K562 (cell line): ENCODE results near the gene RINT1. TPM values are rescaled to one million over a fixed set of nuclear protein-coding genes. Genes with fewer than 3 reads are reported as not detected.
"Not testable (repeated sequence)": the region's sequence is repeated elsewhere in the genome, so short reads cannot be mapped to it uniquely, and the experiment has no call there.

ENCODE experiments used
- ATAC-seq: fragments of 200-7000 bp; cut with Tn5 transposase; 3 replicates; pipeline ENCODE4 v1.9.1; 2020; ENCODE audit warnings: moderate library complexity
- BruUV-seq: library from RNA; stranded (reverse); fragments of 400-500 nt; replicated peaks from 2 replicates; lab custom pipeline; 2021; lab: Mats Ljungman, UMichigan
- CTCF ChIA-PET: fragments of 300-600 bp; formaldehyde crosslinking; extraction: SDS; loops from one replicate; lab custom pipeline; 2021; ENCODE audit warnings: low intra/inter-chr PET ratio; lab: Yijun Ruan, JAX
- POLR2A ChIA-PET: fragments of 300-600, 350-650 bp; sonication (Branson Sonifier 250); formaldehyde crosslinking; extraction: SDS; loops from one replicate; lab custom pipeline; 2021; ENCODE audit warnings: antibody characterized with exemption, inconsistent platforms; lab: Yijun Ruan, JAX
- DNase-seq, 4 experiments: peaks; one replicate each; pipeline versions ENCODE4 v3.0.0 to v3.0.0-alpha.2; 2011 to 2018; ENCODE audit warnings: low spot score in 3 of 4, mixed read lengths in 3 of 4; ENCODE audit errors: extremely low read depth in 1 of 4
- FAIRE-seq: peaks from 2 replicates; lab custom pipeline; 2011; peaks lifted over from hg19 to GRCh38; lab: Jason Lieb, UNC
- H2AFZ ChIP-seq: 2 replicates; pipeline ENCODE4 v1.6.0; 2011; ENCODE audit warnings: low read depth, low read length, control low read depth, inconsistent platforms
- H3K27ac ChIP-seq: fragments of 200-600 bp; 3 replicates; pipeline ENCODE4 v1.8.0; 2011; ENCODE audit warnings: low read depth, mild to moderate bottlenecking, control low read depth, inconsistent platforms, low read length, moderate library complexity, mixed read lengths; ENCODE audit errors: extremely low read depth
- H3K27me3 ChIP-seq, 2 experiments: fragments of 300-600 bp in 1 of 2; 2 replicates in 1 of 2; 3 replicates in 1 of 2; pipeline versions ENCODE4 v1.6.0 to v1.8.0; 2011; ENCODE audit warnings: inconsistent platforms in 2 of 2, low read length in 2 of 2, mild to moderate bottlenecking in 1 of 2, mixed read lengths in 1 of 2, moderate library complexity in 1 of 2; ENCODE audit not compliant: control insufficient read depth in 2 of 2, insufficient read depth in 2 of 2
- H3K36me3 ChIP-seq: fragments of 300-600 bp; 3 replicates; pipeline ENCODE4 v1.8.0; 2011; ENCODE audit warnings: mild to moderate bottlenecking, low read length, inconsistent platforms; ENCODE audit not compliant: control insufficient read depth, insufficient read depth
- H3K4me1 ChIP-seq, 2 experiments: fragments of 200-600 bp in 1 of 2; replicated peaks in 1 of 2; 2 replicates in 1 of 2; 3 replicates in 1 of 2; pipeline versions ENCODE4 v1.5.1 to v1.8.0; 2011; ENCODE audit warnings: inconsistent platforms in 2 of 2, low read length in 2 of 2, mild to moderate bottlenecking in 1 of 2, mixed read lengths in 1 of 2, moderate library complexity in 1 of 2; ENCODE audit not compliant: control insufficient read depth in 2 of 2, insufficient read depth in 2 of 2
- H3K4me2 ChIP-seq: 2 replicates; pipeline ENCODE4 v1.6.1; 2011; ENCODE audit warnings: low read length, control low read depth, inconsistent platforms, mixed read lengths; ENCODE audit not compliant: insufficient read depth
- H3K4me3 ChIP-seq: fragments of 200-600 bp; sonication (generic), shearing (Covaris generic); 2 replicates; pipeline ENCODE4 v1.5.1; 2016; ENCODE audit warnings: control low read depth, inconsistent platforms
- H3K79me2 ChIP-seq: fragments of 200-600 bp; 3 replicates; pipeline ENCODE4 v1.8.0; 2011; ENCODE audit warnings: low read length, inconsistent platforms; ENCODE audit not compliant: control insufficient read depth, insufficient read depth
- H3K9ac ChIP-seq, 2 experiments: 2 replicates each; pipeline versions ENCODE4 v1.6.0 to v1.6.1; 2011; ENCODE audit warnings: low read depth in 2 of 2, low read length in 2 of 2, control low read depth in 1 of 2, inconsistent platforms in 1 of 2, mild to moderate bottlenecking in 1 of 2, mixed read lengths in 1 of 2; ENCODE audit not compliant: insufficient read depth in 1 of 2
- H3K9me1 ChIP-seq: one replicate; pipeline ENCODE4 v1.6.0; 2011; ENCODE audit warnings: inconsistent platforms, mild to moderate bottlenecking, low read length, moderate library complexity; ENCODE audit not compliant: control insufficient read depth, insufficient read depth
- H3K9me3 ChIP-seq: replicated peaks from 2 replicates; pipeline ENCODE4 v1.5.1; 2011; ENCODE audit warnings: low read depth, low read length, inconsistent platforms; ENCODE audit not compliant: control insufficient read depth, insufficient read depth
- H4K20me1 ChIP-seq: replicated peaks from 2 replicates; pipeline ENCODE4 v1.6.1; 2011; ENCODE audit warnings: low read length, inconsistent platforms, mixed read lengths; ENCODE audit not compliant: control insufficient read depth, insufficient read depth
- BRD9 ChIP-seq: fragments of 450-650 bp; IDR thresholded peaks from 2 replicates; pipeline ENCODE4 v1.6.1; 2018; ENCODE audit warnings: low read depth; ENCODE audit not compliant: partially characterized antibody
- C11orf30 ChIP-seq: fragments of 450-650 bp; IDR thresholded peaks from 2 replicates; pipeline ENCODE4 v1.6.1; 2016; ENCODE audit warnings: low read depth, mild to moderate bottlenecking
- ELF1 ChIP-seq: fragments of 200-800 bp; sonication (Bioruptor generic); IDR thresholded peaks from 2 replicates; pipeline ENCODE4 v1.6.1; 2016; ENCODE audit warnings: missing genetic modification characterization, missing compliant biosample characterization
- LARP7 ChIP-seq: fragments of 450-650 bp; IDR thresholded peaks from 2 replicates; pipeline ENCODE4 v1.6.1; 2016
- PHF8 ChIP-seq: fragments of 200-600 bp; sonication (generic); IDR thresholded peaks from 2 replicates; pipeline ENCODE4 v1.6.1; 2012; ENCODE audit warnings: mixed run types, mild to moderate bottlenecking, inconsistent platforms, low read length, moderate library complexity, borderline replicate concordance
- PRMT5 ChIP-seq: sonication (generic); formaldehyde crosslinking; IDR thresholded peaks from 2 replicates; pipeline ENCODE4 v1.5.0; 2020; ENCODE audit warnings: missing genetic modification reagents
- WGBS: fragments of 100-300 bp; shearing (Covaris generic); methylation state at CpG from one replicate; pipeline ENCODE4 v1.1.6; 2016; ENCODE audit warnings: low coverage, mixed read lengths; ENCODE audit not compliant: insufficient coverage; ENCODE audit errors: missing lambda C conversion rate; 5-methylcytosine and 5-hydroxymethylcytosine counted together
- in situ Hi-C: fragments of 300-500 bp; cut with MboI; formaldehyde crosslinking; loops from 4 replicates; pipeline ENCODE4 v1.15.0; 2018; ENCODE audit warnings: inconsistent platforms, mixed read lengths
- intact Hi-C: fragments of 100-400 bp; cut with micrococcal nuclease; formaldehyde crosslinking; loops from 2 replicates; pipeline ENCODE4 v1.14.2; 2022
- polyA plus RNA-seq, 8 experiments: library from polyadenylated mRNA; depleted of rRNA in 4 of 8; stranded (reverse) in 5 of 8; unstranded in 3 of 8; fragments of >200 nt; fragmentation: Nextera tagmentation in 2 of 8; fragmentation: Illumina TruSeq in 1 of 8; extraction: Ambion mirVana in 2 of 8; extraction: Trizol in 1 of 8; gene quantifications; 2 replicates each; pipeline versions ENCODE4 v1.2.1 to v1.2.3, GENCODE V29; 2011 to 2014; ENCODE audit warnings: inconsistent platforms in 1 of 8, missing spikeins in 1 of 8
- total RNA-seq, 7 experiments: library from RNA; depleted of rRNA in 6 of 7; stranded (reverse); fragments of >200 nt in 6 of 7; fragmentation: Illumina TruSeq in 2 of 7; extraction: Trizol in 2 of 7; gene quantifications; 2 replicates each; pipeline versions ENCODE4 v1.2.1 to v1.2.3, GENCODE V29; 2011 to 2021; ENCODE audit warnings: low replicate concordance in 1 of 7
- TF ChIP-seq, protein P1 (sequence below): fragments of 250-450 bp; sonication (Bioruptor Pico); IDR thresholded peaks from 2 replicates; pipeline ENCODE4 v1.4.0; 2020
- TF ChIP-seq, protein P2 (sequence below): IDR thresholded peaks from 2 replicates; pipeline ENCODE4 v1.6.1; 2016; ENCODE audit warnings: missing genetic modification characterization, missing compliant biosample characterization
- TF ChIP-seq, protein P3 (sequence below): sonication (generic); IDR thresholded peaks from 2 replicates; pipeline ENCODE4 v1.6.1; 2016
- TF ChIP-seq, protein P4 (sequence below), 2 experiments: fragments of 450-650 bp; IDR thresholded peaks; 2 replicates each; pipeline ENCODE4 v1.6.1; 2016

RINT1 gene
- total and polyA plus RNA-seq, 9 of the 15 experiments (the other 6 are each of a cell fraction or from before 2014, with no cell fraction given): 21.3 to 74.3 (median 27.4) TPM

DNA sequence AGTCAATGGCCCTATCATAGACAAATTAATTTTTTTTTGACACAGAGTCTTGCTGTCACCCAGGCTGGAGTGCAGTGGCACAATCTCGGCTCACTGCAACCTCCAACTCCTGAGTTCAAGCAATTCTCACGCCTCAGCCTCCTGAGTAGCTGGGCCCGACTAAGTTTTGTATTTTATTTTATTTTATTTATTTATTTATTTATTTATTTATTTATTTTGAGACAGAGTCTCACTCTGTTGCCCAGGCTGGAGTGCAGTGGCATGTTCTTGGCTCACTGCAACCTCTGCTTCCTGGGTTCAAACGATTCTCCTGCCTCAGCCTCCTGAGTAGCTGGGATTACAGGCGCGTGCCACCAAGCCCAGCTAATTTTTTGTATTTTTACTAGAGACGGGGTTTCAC is 16.4 kb upstream of the RINT1 start:
- peaks cover 87% of the 10 kb centered on the region for H3K79me2 ChIP-seq
- H4K20me1 ChIP-seq, H3K4me3 ChIP-seq, FAIRE-seq, ATAC-seq, H3K4me2 ChIP-seq, DNase-seq, H3K9ac ChIP-seq, intact Hi-C loops, POLR2A ChIA-PET, H3K9me3 ChIP-seq, H2AFZ ChIP-seq, in situ Hi-C loops, H3K27ac ChIP-seq, BruUV-seq, H3K9me1 ChIP-seq, CTCF ChIA-PET, H3K27me3 ChIP-seq: not testable (repeated sequence)
- H3K36me3 ChIP-seq: peaks cover 65% of the 10 kb centered on the region
- peaks cover 14 to 17% of the 10 kb centered on the region in 2 experiments; a peak in 4 of 5 replicates for H3K4me1 ChIP-seq
- 96% methylated on average over 7 of the region's 7 CpGs for whole genome bisulfite sequencing

DNA sequence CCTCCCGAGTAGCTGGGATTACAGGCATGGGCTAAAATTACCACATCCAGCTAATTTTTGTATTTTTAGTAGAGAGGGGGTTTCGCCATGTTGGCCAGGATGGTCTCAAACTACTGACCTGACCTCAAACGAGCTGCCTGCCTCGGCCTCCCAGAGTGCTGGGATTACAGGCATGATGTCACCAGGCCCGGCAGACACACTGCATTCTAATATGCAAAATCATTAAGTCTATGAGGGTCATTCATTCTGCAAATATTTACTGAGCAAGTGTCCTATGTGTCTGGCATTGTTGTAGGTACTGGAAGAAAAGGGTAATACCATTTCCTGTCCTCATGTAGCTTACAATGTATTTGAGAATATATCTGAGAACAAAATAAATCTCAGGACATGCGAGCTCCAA is 12.6 kb upstream of the RINT1 start:
- ChIA-PET CTCF (no interaction called here), POLR2A (interaction anchor here (0.6 to 2.3 kb wide), 6 partner anchors 9 to 97 kb away, joined by 3 to 16 read pairs (median 4); partner anchors contain the start of gene RINT1)
- peaks cover 44% of the 10 kb centered on the region for H3K36me3 ChIP-seq
- H3K27me3 ChIP-seq: no peaks in the 10 kb centered on the region
- BruUV-seq: no TSS peak
- peaks cover 73% of the 10 kb centered on the region for H3K79me2 ChIP-seq
- H2AFZ ChIP-seq: no peak overlapping the region
- H3K9me3 ChIP-seq: no peaks in the 10 kb centered on the region
- in situ Hi-C loops (no loop called here), intact Hi-C loops (no loop called here)
- H4K20me1 ChIP-seq: no peaks in the 10 kb centered on the region
- H3K9me1 ChIP-seq: no peaks in the 10 kb centered on the region
- H3K4me3 ChIP-seq: no peak overlapping the region
- DNase-seq (no peak), FAIRE-seq (no peak), ATAC-seq (no peak)
- peaks cover 17 to 33% of the 10 kb centered on the region in 2 experiments; a peak in 3 of 5 replicates for H3K4me1 ChIP-seq
- TF ChIP-seq, protein P1, sequence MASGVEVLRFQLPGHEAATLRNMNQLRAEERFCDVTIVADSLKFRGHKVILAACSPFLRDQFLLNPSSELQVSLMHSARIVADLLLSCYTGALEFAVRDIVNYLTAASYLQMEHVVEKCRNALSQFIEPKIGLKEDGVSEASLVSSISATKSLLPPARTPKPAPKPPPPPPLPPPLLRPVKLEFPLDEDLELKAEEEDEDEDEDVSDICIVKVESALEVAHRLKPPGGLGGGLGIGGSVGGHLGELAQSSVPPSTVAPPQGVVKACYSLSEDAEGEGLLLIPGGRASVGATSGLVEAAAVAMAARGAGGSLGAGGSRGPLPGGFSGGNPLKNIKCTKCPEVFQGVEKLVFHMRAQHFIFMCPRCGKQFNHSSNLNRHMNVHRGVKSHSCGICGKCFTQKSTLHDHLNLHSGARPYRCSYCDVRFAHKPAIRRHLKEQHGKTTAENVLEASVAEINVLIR (CRISPR knock-in tag): no peak
- TF ChIP-seq LARP7 (no peak), PHF8 (no peak), BRD9 (no peak), PRMT5 (CRISPR knock-in tag) (no peak), ELF1 (tag) (no peak), C11orf30 (no peak)
- TF ChIP-seq, protein P2, sequence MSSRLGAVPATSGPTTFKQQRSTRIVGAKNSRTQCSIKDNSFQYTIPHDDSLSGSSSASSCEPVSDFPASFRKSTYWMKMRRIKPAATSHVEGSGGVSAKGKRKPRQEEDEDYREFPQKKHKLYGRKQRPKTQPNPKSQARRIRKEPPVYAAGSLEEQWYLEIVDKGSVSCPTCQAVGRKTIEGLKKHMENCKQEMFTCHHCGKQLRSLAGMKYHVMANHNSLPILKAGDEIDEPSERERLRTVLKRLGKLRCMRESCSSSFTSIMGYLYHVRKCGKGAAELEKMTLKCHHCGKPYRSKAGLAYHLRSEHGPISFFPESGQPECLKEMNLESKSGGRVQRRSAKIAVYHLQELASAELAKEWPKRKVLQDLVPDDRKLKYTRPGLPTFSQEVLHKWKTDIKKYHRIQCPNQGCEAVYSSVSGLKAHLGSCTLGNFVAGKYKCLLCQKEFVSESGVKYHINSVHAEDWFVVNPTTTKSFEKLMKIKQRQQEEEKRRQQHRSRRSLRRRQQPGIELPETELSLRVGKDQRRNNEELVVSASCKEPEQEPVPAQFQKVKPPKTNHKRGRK (tag): no peak
- TF ChIP-seq, protein P3, sequence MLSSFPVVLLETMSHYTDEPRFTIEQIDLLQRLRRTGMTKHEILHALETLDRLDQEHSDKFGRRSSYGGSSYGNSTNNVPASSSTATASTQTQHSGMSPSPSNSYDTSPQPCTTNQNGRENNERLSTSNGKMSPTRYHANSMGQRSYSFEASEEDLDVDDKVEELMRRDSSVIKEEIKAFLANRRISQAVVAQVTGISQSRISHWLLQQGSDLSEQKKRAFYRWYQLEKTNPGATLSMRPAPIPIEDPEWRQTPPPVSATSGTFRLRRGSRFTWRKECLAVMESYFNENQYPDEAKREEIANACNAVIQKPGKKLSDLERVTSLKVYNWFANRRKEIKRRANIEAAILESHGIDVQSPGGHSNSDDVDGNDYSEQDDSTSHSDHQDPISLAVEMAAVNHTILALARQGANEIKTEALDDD: no peak
- TF ChIP-seq, protein P4, sequence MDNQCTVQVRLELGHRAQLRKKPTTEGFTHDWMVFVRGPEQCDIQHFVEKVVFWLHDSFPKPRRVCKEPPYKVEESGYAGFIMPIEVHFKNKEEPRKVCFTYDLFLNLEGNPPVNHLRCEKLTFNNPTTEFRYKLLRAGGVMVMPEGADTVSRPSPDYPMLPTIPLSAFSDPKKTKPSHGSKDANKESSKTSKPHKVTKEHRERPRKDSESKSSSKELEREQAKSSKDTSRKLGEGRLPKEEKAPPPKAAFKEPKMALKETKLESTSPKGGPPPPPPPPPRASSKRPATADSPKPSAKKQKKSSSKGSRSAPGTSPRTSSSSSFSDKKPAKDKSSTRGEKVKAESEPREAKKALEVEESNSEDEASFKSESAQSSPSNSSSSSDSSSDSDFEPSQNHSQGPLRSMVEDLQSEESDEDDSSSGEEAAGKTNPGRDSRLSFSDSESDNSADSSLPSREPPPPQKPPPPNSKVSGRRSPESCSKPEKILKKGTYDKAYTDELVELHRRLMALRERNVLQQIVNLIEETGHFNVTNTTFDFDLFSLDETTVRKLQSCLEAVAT (IDR thresholded peaks at IDR 0.05): no peak
- no peak overlapping the region for H3K9ac ChIP-seq
- H3K27ac ChIP-seq: no peak overlapping the region
- WGBS: 95% methylated on average over 6 of the region's 6 CpGs
- no peak overlapping the region for H3K4me2 ChIP-seq
